ENCODE measurements around the gene TJP2. TPM values are rescaled to one million over a fixed set of nuclear protein-coding genes. Genes with fewer than 3 reads are reported as not detected.

The TJP2 gene
- total RNA-seq, 4 donors from 2014 or later = 101 to 301 (median 152) TPM

DNA sequence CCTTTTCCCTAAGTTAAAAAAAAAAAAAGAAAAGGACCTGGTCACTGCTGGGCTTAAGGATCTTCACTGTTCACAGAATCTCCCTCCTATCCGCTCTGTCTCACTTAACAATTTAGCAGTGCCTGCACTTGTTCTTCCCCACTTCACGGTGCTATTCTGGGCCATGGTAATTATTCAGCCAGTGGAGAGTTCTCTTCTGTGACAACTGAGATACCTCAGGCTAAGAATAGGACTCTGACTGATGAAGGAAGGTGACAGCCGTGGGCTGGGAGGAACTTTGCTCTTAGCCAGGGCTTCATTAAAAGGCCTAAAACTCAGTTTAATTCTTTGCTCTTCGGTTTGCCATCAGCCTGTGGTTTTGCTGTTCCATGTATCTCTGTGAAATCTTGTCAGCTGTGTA lies 99.1 kb downstream of the TJP2 start:
- intact Hi-C loops (cut with DNase I) = no loop called here
- DNase-seq = no peak
- Histone ChIP-seq H3K27me3 (no peaks in the 10 kb centered on the region), H3K36me3 (no peaks in the 10 kb centered on the region), H3K9me3 (no peaks in the 10 kb centered on the region), H3K4me3 (no peak overlapping the region), H3K4me1 (no peaks in the 10 kb centered on the region), H3K27ac (no peak overlapping the region)
- WGBS, 2 donors = 64 to 88% methylated on average over 3 of the region's 4 CpGs
- TF ChIP-seq POLR2A (IDR thresholded peaks at IDR 0.05) = no peak
- TF ChIP-seq, protein P1, sequence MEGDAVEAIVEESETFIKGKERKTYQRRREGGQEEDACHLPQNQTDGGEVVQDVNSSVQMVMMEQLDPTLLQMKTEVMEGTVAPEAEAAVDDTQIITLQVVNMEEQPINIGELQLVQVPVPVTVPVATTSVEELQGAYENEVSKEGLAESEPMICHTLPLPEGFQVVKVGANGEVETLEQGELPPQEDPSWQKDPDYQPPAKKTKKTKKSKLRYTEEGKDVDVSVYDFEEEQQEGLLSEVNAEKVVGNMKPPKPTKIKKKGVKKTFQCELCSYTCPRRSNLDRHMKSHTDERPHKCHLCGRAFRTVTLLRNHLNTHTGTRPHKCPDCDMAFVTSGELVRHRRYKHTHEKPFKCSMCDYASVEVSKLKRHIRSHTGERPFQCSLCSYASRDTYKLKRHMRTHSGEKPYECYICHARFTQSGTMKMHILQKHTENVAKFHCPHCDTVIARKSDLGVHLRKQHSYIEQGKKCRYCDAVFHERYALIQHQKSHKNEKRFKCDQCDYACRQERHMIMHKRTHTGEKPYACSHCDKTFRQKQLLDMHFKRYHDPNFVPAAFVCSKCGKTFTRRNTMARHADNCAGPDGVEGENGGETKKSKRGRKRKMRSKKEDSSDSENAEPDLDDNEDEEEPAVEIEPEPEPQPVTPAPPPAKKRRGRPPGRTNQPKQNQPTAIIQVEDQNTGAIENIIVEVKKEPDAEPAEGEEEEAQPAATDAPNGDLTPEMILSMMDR (IDR thresholded peaks at IDR 0.05) = no peak

DNA sequence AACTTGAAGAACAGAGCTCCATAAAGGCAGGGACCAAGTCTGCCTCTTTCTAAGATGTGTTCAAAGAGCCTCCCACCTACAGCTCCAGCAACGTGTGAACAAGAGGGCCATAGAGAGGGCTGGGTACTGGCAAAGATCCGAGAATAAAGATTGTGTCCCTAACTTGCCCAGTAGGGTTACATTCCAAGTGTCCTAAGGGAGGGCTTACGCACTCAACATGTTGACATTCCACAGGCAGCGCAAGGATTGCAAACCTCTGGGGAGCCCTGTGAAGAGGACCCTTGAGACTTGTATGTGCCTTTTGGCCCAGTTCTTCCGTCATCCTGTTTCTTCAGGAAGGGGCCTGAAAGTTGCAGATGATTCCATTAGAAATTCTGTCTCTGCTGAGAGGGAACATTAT lies 102.7 kb downstream of the TJP2 start:
- Histone ChIP-seq H3K4me3 (no peak overlapping the region), H3K4me1 (no peaks in the 10 kb centered on the region), H3K27me3 (no peaks in the 10 kb centered on the region), H3K9me3 (no peaks in the 10 kb centered on the region), H3K36me3 (no peaks in the 10 kb centered on the region), H3K27ac (no peak overlapping the region)
- no peak for TF ChIP-seq POLR2A (IDR thresholded peaks at IDR 0.05)
- TF ChIP-seq, protein P1 (IDR thresholded peaks at IDR 0.05) = no peak
- no peak for DNase-seq
- WGBS, 2 donors = 69 to 72% methylated on average over 4 to 5 of the region's 5 CpGs
- intact Hi-C loops (cut with DNase I) = no loop called here

DNA sequence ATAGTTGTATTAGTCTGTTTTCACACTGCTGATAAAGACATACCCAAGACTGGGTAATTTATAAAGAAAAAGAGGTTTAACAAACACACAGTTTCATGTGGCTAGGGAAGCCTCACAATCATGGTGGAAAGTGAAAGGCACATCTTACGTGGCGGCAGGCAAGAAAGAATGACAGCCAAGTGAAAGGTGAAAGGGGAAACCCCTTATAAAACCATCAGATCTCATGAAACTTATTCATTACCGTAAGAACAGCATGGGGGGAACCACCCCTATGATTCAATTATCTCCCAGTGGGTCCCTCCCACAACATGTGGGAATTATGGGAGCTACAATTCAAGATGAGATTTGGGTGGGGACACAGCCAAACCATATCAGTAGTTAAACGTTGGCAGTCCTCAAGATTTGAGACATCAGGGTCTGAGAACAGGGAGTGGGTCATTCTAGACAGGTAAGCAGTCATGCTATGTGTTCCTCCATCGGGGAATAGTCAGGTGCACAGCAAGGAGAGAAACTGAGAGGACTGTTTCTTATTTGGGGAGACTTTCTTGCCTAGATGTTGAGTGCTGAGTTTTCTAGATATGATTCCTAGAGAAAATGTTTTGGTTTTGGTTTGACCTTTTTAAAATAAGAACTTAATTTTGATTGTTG lies 105.1 kb downstream of the TJP2 start:
- no peaks in the 10 kb centered on the region for H3K4me1 ChIP-seq
- TF ChIP-seq, protein P1 (IDR thresholded peaks at IDR 0.05) = no peak
- no peak for TF ChIP-seq POLR2A (IDR thresholded peaks at IDR 0.05)
- intact Hi-C loops (cut with DNase I) = no loop called here
- DNase-seq = no peak
- no peak overlapping the region for H3K4me3 ChIP-seq
- H3K27ac ChIP-seq = no peak overlapping the region
- 60 to 68% methylated on average over 5 of the region's 5 CpGs for WGBS, 2 donors
- no peaks in the 10 kb centered on the region for H3K27me3 ChIP-seq
- no peaks in the 10 kb centered on the region for H3K9me3 ChIP-seq
- no peaks in the 10 kb centered on the region for H3K36me3 ChIP-seq

DNA sequence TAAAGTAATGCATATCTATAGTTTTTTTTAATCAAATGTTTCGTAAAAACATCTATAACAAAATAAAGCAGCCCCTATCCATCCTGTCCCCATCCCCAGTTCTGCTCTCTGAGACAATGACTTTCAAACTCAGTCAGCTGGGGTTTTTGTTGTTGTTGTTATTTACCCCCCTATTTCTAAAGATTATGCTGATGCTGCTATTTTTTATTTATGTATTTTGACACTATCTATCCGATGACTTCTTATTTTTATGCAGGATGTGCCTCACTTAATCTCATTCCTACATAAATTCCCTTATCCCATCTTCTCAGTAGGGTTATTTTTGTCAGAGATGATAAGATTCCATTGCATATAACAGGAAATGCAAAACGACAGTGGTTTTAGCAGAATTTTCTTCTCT lies 105.7 kb downstream of the TJP2 start:
- intact Hi-C loops (cut with DNase I) = no loop called here
- WGBS, 2 donors = 25 to 37% methylated on average over 3 of the region's 3 CpGs
- no peak for DNase-seq
- Histone ChIP-seq H3K36me3 (no peaks in the 10 kb centered on the region), H3K4me3 (no peak overlapping the region), H3K27me3 (no peaks in the 10 kb centered on the region), H3K9me3 (no peaks in the 10 kb centered on the region), H3K4me1 (no peaks in the 10 kb centered on the region), H3K27ac (no peak overlapping the region)
- TF ChIP-seq, protein P1 (IDR thresholded peaks at IDR 0.05) = no peak
- no peak for TF ChIP-seq POLR2A (IDR thresholded peaks at IDR 0.05)

DNA sequence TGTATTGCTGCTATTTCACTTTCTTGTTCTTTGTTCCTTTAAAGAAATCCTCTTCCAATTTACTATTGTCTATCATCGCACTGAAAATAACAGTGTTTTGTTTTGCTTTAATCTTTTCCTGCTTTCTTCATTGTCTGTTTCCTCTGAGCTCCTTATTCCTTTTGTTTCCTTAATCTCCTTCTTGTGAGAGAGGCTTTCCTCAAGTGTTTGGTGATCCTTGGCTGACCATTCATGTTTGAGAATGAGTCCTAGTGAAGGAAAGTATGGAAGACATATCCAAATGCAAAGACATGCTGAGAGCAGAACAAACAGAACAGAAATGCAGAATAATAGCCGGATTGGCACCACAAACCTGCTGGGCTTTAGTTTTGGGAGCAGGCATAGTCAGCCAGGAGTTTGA lies 108.9 kb downstream of the TJP2 start:
- no peak for DNase-seq
- Histone ChIP-seq H3K4me3 (no peak overlapping the region), H3K27me3 (no peaks in the 10 kb centered on the region), H3K4me1 (no peaks in the 10 kb centered on the region), H3K27ac (no peak overlapping the region), H3K36me3 (no peaks in the 10 kb centered on the region), H3K9me3 (no peaks in the 10 kb centered on the region)
- TF ChIP-seq, protein P1 (IDR thresholded peaks at IDR 0.05) = no peak
- no peak for TF ChIP-seq POLR2A (IDR thresholded peaks at IDR 0.05)
- intact Hi-C loops (cut with DNase I) = no loop called here
- WGBS, 2 donors = 21 to 28% methylated on average over 2 of the region's 2 CpGs
